Left forelimb (tissue), 1 donor: ENCODE results near the gene LMF2.
"Not testable (repeated sequence)": the region's sequence is repeated elsewhere in the genome, so short reads cannot be mapped to it uniquely, and the experiment has no call there.

ENCODE experiments used
- DNase-seq: peaks from one replicate; pipeline ENCODE4 v3.0.0-alpha.2; 2018; ENCODE audit warnings: low spot score

LMF2 gene

DNA sequence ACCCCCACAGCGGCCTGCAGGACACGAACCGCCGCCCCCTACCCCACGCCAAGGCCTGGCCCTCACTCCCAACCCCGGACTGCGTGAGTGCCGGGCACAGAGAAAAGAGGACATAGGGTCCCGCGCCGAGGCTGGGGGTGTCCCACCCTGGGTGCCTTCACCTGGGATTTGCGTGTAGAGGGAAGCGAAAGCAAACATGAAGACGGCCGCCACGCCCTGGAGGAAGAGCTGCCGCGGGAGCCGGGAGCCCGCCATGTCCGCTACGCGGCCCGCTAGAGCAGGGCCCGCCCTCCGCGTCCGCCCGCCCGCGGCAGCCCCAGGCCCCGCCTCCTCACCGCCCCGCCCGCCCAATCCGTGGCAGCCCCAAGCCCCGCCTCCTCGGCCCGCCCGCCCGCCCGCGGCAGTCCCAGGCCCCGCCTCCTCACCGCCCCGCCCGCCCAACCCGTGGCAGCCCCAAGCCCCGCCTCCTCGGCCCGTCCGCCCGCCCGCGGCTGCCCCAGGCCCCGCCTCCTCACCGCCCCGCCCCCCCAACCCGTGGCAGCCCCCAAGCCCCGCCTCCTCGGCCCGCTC, at the start of gene LMF2:
TSS of gene LMF2 (minus strand) at position 282 of the 570 bp plus-strand sequence. CDS start at position 255, 27 bp downstream.
- DNase-seq = peak; percentile 100

DNA sequence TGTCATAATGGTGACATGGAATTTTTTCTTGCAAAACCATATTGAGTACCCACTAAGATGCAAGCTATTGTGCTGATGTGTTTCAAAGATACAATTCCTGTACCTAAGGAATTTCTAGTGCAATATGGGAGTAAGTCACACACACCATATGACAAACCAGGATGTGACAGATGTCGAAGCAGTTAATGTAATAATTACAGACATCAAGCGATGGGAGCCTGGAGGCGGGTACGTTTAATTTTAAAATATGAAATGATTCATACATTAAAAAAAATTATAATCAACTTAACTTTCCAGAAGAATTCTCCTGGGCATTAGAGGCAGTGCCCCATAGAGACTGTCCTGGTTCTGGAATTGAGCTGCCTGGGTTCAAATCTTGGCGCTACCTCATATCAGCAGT, 49.2 kb upstream of the LMF2 start:
- no peak for DNase-seq

DNA sequence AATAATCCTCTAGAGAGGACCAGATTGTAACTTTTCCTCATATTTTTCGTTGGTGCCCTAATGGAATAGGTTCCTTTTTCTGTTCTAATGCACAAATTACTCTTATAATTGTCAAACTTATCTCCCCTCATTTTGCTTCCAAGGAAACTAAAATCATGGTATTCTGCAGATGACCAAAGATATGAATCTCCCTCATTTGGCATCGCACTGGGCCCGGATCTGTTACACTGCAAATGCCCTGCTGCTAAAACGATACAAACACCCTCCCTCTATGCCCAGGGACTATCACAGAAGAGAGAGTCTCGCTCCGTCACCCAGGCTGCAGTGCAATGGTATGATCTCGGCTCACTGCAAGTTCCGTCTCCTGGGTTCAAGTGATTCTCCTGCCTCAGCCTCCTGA, 45.8 kb upstream of the LMF2 start:
- no peak for DNase-seq

DNA sequence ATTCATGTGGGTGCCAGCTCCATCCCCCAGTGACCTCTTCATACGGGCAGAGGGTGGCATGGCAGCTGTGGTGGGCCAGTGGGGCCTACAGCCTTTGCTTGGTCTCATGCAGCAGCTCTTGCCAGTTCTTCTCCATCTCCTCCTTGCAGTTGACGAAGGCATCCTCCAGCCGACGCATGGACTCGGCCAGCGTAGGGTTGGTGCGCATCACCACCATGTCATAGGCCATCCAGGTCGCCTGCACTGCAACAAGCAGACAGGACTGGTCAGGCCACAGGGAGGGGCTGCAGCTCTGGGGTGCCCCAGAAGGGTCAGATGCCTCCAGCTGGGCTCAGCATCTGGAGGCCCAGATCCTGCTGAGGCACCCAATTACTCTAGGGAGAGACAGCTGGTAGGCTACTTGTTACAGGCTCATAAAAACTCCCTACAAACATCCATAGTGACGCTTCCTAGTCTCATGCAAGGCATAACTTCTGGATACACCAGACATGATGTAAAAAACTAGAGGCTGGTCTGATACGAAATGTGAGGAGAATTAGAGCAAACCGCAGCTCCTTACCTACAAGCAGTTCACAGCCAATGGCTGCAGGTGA, 43.8 kb upstream of the LMF2 start:
- DNase-seq = no peak

GRCh38 chr22:50550395-50550794, 42.9 kb upstream of the LMF2 start:
- no peak for DNase-seq

DNA sequence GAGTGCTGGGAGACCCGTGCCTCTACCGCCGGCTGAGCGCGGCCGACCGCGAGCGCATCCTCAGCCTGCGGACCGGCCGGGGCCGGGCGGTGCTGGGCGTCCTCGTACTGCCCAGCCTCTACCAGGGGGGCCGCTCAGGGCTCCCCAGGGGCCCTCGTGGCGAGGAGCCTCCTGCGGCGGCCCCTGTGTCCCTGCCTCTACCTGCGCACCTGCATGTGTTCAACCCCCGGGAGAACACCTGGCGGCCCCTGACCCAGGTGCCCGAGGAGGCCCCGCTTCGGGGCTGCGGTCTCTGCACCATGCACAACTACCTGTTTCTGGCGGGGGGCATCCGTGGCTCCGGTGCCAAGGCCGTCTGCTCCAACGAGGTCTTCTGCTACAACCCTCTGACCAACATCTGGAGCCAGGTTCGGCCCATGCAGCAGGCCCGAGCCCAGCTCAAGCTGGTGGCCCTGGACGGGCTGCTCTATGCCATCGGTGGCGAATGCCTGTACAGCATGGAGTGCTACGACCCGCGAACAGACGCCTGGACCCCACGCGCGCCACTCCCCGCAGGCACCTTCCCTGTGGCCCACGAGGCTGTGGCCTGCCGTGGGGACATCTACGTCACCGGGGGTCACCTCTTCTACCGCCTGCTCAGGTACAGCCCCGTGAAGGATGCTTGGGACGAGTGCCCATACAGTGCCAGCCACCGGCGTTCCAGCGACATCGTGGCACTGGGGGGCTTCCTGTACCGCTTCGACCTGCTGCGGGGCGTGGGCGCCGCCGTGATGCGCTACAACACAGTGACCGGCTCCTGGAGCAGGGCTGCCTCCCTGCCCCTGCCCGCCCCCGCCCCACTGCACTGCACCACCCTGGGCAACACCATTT, 41.7 kb upstream of the LMF2 start:
- DNase-seq = no peak

DNA sequence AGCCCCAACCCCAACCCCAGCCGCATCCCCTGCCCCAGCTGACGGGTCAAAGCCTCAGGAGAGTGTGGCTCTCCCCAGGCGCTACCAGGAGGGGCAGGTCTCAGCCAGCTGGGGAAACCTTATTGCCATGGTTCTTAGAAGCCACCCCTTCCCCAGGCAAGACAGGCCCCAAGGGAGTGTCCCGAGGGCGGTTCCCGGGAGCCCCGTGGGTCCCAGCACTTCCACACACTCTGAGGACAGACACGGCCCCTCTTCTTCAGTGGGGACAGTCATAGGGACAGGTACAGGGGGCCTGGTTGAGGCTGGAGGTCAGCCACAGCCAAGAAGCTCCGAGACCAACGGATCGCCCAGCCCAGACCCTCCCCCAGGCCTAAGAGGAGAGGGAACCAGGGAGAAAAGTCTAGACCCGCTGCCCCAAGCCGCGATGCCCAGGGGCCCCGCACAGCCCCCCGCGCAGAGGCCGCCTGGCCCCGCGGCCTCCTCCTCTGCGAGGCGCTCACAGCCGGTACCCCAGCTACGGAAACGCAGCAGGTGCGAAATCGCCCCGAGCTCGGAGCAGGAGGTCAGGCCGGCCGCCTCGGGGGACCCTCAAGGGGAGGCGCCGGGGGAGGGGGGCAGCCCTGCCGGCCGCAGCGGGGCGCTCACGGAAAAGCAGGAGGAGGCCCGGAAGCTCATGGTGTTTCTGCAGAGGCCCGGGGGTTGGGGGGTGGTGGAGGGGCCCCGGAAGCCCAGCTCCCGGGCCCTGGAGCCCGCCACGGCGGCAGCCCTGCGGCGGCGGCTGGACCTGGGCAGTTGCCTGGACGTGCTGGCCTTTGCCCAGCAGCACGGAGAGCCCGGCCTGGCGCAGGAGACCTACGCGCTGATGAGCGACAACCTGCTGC, 40.8 kb upstream of the LMF2 start:
- no peak for DNase-seq

DNA sequence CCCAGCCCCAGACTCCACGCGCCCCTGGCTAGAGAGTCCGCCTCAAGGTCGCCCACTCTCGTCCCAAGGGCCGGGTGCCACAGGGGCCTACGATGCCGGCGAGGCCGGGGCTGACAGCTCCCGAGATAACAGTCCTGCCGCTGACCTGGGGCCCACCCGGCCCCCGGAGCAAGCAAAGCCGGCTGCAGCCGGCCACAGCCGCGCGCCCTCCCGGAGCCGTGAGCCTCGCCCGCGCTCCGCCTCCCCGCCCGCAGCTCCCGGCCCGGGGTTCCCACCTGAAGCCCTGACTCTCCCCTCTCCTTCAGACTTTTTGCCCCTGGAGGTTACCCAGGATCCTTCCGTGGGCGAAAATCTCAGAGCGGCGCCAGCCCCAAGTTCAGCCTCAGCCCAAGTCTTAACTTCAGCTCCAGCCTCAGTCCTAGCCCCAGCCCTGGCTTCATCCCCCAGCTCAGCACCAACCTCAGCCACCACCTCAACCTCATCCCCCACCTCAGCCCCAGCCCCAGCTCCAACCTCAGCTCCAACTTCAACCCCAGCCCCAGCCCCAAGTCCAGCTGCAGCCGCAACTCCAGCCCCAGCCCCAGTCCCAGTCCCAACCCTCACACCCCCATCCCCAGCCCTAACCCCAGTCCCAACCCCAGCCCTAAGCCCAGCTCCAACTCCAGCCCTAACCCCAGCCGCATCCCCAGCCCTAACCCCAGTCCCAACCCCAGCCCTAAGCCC, 39.9 kb upstream of the LMF2 start:
- DNase-seq = no peak

DNA sequence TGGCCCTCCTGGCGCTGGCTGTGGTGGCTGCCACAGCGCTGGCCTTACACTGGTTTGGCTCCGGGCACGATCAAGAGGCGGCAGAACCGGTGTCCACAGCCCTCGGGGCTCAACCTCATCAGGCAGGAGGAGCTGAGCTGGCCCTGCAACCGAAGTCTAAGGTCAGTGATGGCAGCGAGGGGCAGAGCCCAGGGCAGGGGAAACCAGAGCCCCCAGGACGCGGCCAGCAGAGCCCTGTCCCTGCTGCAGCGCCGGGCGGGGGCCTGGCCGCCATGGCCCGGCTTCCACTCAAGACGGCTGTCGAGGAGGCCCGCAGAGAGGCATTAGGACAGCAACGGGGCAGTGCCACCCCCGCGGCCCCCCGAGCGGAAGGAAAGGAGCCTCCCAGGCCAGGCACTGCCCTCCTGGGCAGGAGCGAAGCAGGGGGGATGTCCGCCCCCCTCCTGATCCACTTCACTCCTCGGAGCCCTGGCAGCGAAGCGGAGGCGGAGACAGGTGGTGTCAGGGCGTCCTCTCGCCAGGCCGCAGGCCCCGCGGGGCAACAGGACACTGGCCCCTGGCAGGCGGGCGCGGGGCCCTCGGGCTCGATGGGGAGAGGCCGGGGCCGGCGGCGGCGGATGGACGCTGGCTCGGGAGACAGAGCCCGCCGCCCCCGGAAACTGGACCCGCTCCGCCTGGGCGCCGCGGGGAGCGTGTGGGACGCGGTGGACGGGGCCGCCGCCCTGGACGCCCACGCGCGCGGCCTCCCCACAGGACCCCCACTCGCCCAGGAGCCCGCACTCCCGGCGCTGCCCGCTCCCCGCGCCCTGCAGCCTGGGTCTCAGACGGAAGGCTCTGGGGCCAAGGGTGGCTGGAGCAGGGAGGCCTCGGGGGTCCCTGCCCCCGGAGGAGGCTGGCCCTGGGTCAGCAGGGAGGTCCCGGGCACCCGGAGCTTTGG, 39.1 kb upstream of the LMF2 start:
- no peak for DNase-seq

DNA sequence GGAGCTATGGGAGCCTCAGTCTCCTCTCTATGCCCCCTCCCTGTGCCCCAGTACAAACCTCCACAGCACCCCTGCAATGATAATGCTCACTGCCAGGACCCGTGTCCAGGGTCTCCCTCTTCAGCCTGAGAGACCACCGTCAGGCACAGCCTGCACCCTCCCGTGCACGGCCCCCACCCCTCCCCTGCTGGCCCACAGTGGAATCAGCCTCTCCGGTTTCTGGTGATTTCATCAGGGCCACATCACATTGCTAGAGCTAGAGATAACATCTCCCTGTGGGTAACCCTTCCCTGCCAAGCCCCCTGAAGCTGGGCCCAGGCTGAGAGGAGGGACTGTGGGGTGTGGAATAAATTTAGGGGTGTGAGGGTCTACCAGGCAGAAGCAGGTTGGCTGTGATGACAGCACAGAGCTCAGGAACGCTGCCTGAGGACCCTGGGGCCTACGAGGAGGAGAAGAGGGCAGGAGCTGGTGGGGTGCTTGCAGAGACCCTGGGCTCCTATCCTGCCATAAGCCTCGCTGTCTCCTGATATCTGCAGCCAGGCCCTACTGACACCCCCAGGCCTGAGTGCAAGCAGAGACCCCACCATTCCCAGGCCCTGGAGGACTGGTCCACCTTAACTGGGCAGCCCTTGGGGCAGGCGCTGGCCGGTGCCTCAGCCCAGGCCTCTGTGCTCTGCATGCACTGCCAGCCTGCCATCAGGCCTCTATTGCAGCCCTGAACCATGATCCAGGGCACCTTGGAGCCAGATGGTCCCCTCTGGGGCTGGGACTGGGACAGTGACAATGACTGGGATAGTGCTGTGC, 38.2 kb upstream of the LMF2 start, which contains the start of gene KLHDC7B:
TSS of gene KLHDC7B (plus strand) at position 378 of the 804 bp plus-strand sequence. CDS start at position 723, 345 bp downstream.
- no peak for DNase-seq

DNA sequence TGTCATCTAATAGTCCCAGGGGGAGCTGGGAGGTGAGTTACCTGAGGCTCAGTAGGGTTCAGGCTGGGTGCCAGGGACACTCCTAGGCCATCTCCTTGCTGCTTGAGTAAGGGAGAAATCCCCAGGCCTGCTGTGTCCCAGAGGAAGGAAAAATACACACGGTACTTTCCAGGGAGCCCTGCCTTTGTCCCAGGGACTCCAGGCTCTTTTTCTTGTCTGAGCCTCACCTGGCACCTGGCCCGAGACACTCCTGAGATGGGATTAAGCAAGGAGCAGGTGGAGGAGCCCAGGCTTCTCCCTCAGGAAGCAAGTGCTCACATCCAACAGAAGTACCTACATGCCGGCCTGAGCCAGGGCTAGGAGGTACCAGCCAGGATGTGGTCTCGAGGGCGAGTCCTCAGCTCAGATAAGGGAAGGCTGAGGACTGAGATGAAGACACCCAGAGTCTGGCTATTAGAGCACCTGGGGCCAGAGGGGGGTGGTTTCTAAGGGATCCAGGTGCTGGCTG, 37.3 kb upstream of the LMF2 start:
- DNase-seq = no peak

- DNase-seq = no peak
Measured at GRCh38 chr22:50544078-50544745, 36.7 kb upstream of the LMF2 start.

DNA sequence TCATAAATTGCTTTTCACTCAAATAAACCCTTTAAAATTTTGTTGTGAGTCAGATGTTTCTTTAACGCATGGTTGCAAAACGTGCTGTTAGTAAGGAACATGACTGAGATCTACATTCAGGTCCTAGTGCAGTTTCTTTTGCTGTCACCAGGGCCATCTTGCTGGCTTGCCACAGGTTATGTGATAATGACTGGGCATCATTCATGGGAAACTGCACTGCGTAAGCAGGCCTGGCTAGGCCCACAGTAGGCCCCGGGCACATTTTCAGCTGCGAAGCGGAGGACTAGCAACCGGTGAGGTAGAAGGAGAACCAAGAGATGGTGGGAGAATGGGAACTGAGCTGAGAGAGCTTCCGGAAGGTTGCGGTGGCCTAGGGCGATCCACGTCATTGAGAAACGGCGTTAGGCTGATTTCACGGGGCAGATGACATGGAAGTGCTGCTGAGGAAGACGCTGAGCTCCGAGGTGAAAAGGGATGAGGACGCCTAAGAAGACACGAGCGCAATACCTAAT, 35.0 kb upstream of the LMF2 start:
- DNase-seq = no peak

- not testable (repeated sequence) for DNase-seq
Measured at GRCh38 chr22:50541667-50542026, 34.1 kb upstream of the LMF2 start.

GRCh38 chr22:50540381-50540780, 32.9 kb upstream of the LMF2 start:
- DNase-seq = no peak

GRCh38 chr22:50537765-50538164, 30.3 kb upstream of the LMF2 start:
- DNase-seq = no peak

GRCh38 chr22:50536226-50536625, 28.7 kb upstream of the LMF2 start:
- no peak for DNase-seq

- no peak for DNase-seq
Measured at GRCh38 chr22:50535113-50535512, 27.6 kb upstream of the LMF2 start.
